ENCODE results near the gene CYP1A2. TPM values are rescaled to one million over a fixed set of nuclear protein-coding genes. Genes with fewer than 3 reads are reported as not detected.
A peak's percentile ranks its signal among the peaks of the same experiment; 100 is the strongest.

The CYP1A2 gene
- total and polyA plus RNA-seq, 4 experiments from 2014 or later, result not detected

GRCh38 chr15:74780523-74781430 lies 32.1 kb downstream of the CYP1A2 start:
- H3K27ac ChIP-seq (ENCODE audit: low read depth, low read length), result peak overlapping the region; percentile 81
- peaks cover 4 to 30% of the 10 kb centered on the region in 2 donors for H3K36me3 Mint-ChIP-seq
- no peaks in the 10 kb centered on the region for H3K27me3 Mint-ChIP-seq
- H3K36me3 ChIP-seq (ENCODE audit: insufficient read depth, low read length), result no peaks in the 10 kb centered on the region
- peaks cover 0 to 3% (median 0%) of the 10 kb centered on the region in 8 donors for H3K9me3 Mint-ChIP-seq
- no peaks in the 10 kb centered on the region for H3K27me3 ChIP-seq (ENCODE audit: insufficient read depth, low read length)
- peak overlapping the region; percentile 88 to 97 (median 96) for H3K4me3 Mint-ChIP-seq
- peak overlapping the region; percentile 55 to 76 for H3K4me3 ChIP-seq (ENCODE audit: low read length in 2 of 2)
- POLR2A ChIA-PET (ENCODE audit: partially characterized antibody), result interaction anchor here (0.5 to 24.9 kb wide), 16 partner anchors 0 to 671 kb away, joined by 3 to 1342 read pairs (median 5); partner anchors contain the start of genes CLK3, CSK, FAM219B and MAN2C1
- peak overlapping the region; percentile 91 to 98 (median 96) for H3K27ac Mint-ChIP-seq
- H3K9me3 ChIP-seq (ENCODE audit: control insufficient read depth in 1 of 2, low read length in 2 of 2), result no peaks in the 10 kb centered on the region
- peaks cover 82% of the 10 kb centered on the region for H3K4me1 ChIP-seq (ENCODE audit: insufficient read depth, low read length)
- intact Hi-C loops (cut with micrococcal nuclease), result loop anchor here (1.0 to 2.0 kb wide), 5 partner anchors 9 to 670 kb away; partner anchors contain the start of gene SIN3A
- peaks cover 48 to 89% (median 64%) of the 10 kb centered on the region in 4 donors for H3K4me1 Mint-ChIP-seq
- CTCF ChIA-PET (ENCODE audit: partially characterized antibody), result interaction anchor here (0.6 to 36.4 kb wide), 11 partner anchors 2 to 174 kb away, joined by 3 to 1908 read pairs (median 4); partner anchors contain the start of genes CSK, FAM219B and LMAN1L
- peak; percentile 55 to 84 (median 58) for DNase-seq

- Histone ChIP-seq H3K4me1 (ENCODE audit: insufficient read depth, low read length) (peaks cover 80% of the 10 kb centered on the region), H3K27ac (ENCODE audit: low read depth, low read length) (peak within 1 kb of the TSS; percentile 86), H3K36me3 (ENCODE audit: insufficient read depth, low read length) (no peaks in the 10 kb centered on the region), H3K9me3 (ENCODE audit: control insufficient read depth in 1 of 2, low read length in 2 of 2) (no peaks in the 10 kb centered on the region), H3K4me3 (ENCODE audit: low read length in 2 of 2) (peak within 1 kb of the TSS; percentile 93 to 97), H3K27me3 (ENCODE audit: insufficient read depth, low read length) (no peaks in the 10 kb centered on the region)
- H3K27ac Mint-ChIP-seq, result peak within 1 kb of the TSS; percentile 95 to 98 (median 98)
- H3K4me3 Mint-ChIP-seq, result peak within 1 kb of the TSS; percentile 90 to 97 (median 96)
- peaks cover 0 to 3% (median 0%) of the 10 kb centered on the region in 8 donors for H3K9me3 Mint-ChIP-seq
- peaks cover 48 to 90% (median 62%) of the 10 kb centered on the region in 4 donors for H3K4me1 Mint-ChIP-seq
- CTCF ChIA-PET (ENCODE audit: partially characterized antibody), result interaction anchor here (0.6 to 36.4 kb wide), 7 partner anchors 3 to 173 kb away, joined by 3 to 1908 read pairs (median 12); partner anchors contain the start of genes CSK and LMAN1L
- DNase-seq, result peak; percentile 74 to 87 (median 84)
- intact Hi-C loops (cut with micrococcal nuclease), result loop anchor here (1.0 to 2.0 kb wide), 5 partner anchors 8 to 669 kb away; partner anchors contain the start of gene SIN3A
- POLR2A ChIA-PET (ENCODE audit: partially characterized antibody), result interaction anchor here (0.7 to 24.9 kb wide), 11 partner anchors 1 to 670 kb away, joined by 3 to 1342 read pairs (median 5); partner anchors contain the start of genes CLK3, CSK, FAM219B and SIN3A
- no peaks in the 10 kb centered on the region for H3K27me3 Mint-ChIP-seq
- H3K36me3 Mint-ChIP-seq, result peaks cover 4 to 33% of the 10 kb centered on the region in 2 donors
Observed at GRCh38 chr15:74781431-74782258, 33.0 kb downstream of the CYP1A2 start, which contains the start of gene CSK. TSS of gene CSK (plus strand) at chr15:74782080. CDS start at chr15:74798298, 16,218 bp downstream.

GRCh38 chr15:74782259-74783071 lies 33.8 kb downstream of the CYP1A2 start:
- H3K9me3 Mint-ChIP-seq, result peaks cover 0 to 3% (median 0%) of the 10 kb centered on the region in 8 donors
- intact Hi-C loops (cut with micrococcal nuclease), result no loop called here
- peaks cover 42 to 90% (median 59%) of the 10 kb centered on the region in 4 donors for H3K4me1 Mint-ChIP-seq
- H3K4me1 ChIP-seq (ENCODE audit: insufficient read depth, low read length), result peaks cover 80% of the 10 kb centered on the region
- H3K9me3 ChIP-seq (ENCODE audit: control insufficient read depth in 1 of 2, low read length in 2 of 2), result no peaks in the 10 kb centered on the region
- peak overlapping the region; percentile 85 to 97 (median 95) for H3K4me3 Mint-ChIP-seq
- H3K4me3 ChIP-seq (ENCODE audit: low read length in 2 of 2), result peak overlapping the region; percentile 93 to 97
- H3K27me3 Mint-ChIP-seq, result no peaks in the 10 kb centered on the region
- no peaks in the 10 kb centered on the region for H3K36me3 ChIP-seq (ENCODE audit: insufficient read depth, low read length)
- CTCF ChIA-PET (ENCODE audit: partially characterized antibody), result interaction anchor here (0.7 to 36.4 kb wide), 6 partner anchors 4 to 408 kb away, joined by 3 to 1908 read pairs (median 19); partner anchors contain the start of genes CSK and LMAN1L
- peaks cover 4 to 34% of the 10 kb centered on the region in 2 donors for H3K36me3 Mint-ChIP-seq
- DNase-seq, result peak; percentile 68 to 75 (median 71)
- H3K27ac Mint-ChIP-seq, result peak overlapping the region; percentile 90 to 98 (median 92)
- no peaks in the 10 kb centered on the region for H3K27me3 ChIP-seq (ENCODE audit: insufficient read depth, low read length)
- H3K27ac ChIP-seq (ENCODE audit: low read depth, low read length), result peak overlapping the region; percentile 86
- POLR2A ChIA-PET (ENCODE audit: partially characterized antibody), result interaction anchor here (0.7 to 24.9 kb wide), 12 partner anchors 2 to 672 kb away, joined by 3 to 1342 read pairs (median 6); partner anchors contain the start of genes CLK3, CSK, FAM219B and SIN3A

GRCh38 chr15:74783072-74783807 lies 34.6 kb downstream of the CYP1A2 start:
- peak overlapping the region; percentile 93 to 97 for H3K4me3 ChIP-seq (ENCODE audit: low read length in 2 of 2)
- POLR2A ChIA-PET (ENCODE audit: partially characterized antibody), result interaction anchor here (0.7 to 24.9 kb wide), 10 partner anchors 3 to 1145 kb away, joined by 3 to 1342 read pairs (median 7); partner anchors contain the start of genes CSK and FAM219B
- intact Hi-C loops (cut with micrococcal nuclease), result no loop called here
- Mint-ChIP-seq H3K4me3 (peak overlapping the region; percentile 85 to 97 (median 95)), H3K4me1 (peaks cover 39 to 90% (median 59%) of the 10 kb centered on the region in 4 donors), H3K27ac (peak overlapping the region; percentile 90 to 98 (median 92)), H3K27me3 (no peaks in the 10 kb centered on the region), H3K36me3 (peaks cover 4 to 38% of the 10 kb centered on the region in 2 donors), H3K9me3 (peaks cover 0 to 3% (median 0%) of the 10 kb centered on the region in 8 donors)
- peak in 1 of 5 donors; percentile 55 for DNase-seq
- peaks cover 80% of the 10 kb centered on the region for H3K4me1 ChIP-seq (ENCODE audit: insufficient read depth, low read length)
- no peaks in the 10 kb centered on the region for H3K27me3 ChIP-seq (ENCODE audit: insufficient read depth, low read length)
- CTCF ChIA-PET (ENCODE audit: partially characterized antibody), result interaction anchor here (0.7 to 36.4 kb wide), 7 partner anchors 5 to 409 kb away, joined by 3 to 1908 read pairs (median 4); partner anchors contain the start of genes CSK and LMAN1L
- H3K9me3 ChIP-seq (ENCODE audit: control insufficient read depth in 1 of 2, low read length in 2 of 2), result no peaks in the 10 kb centered on the region
- H3K36me3 ChIP-seq (ENCODE audit: insufficient read depth, low read length), result no peaks in the 10 kb centered on the region
- H3K27ac ChIP-seq (ENCODE audit: low read depth, low read length), result peak overlapping the region; percentile 86

GRCh38 chr15:74783808-74784175 lies 35.1 kb downstream of the CYP1A2 start:
- Histone ChIP-seq H3K36me3 (ENCODE audit: insufficient read depth, low read length) (no peaks in the 10 kb centered on the region), H3K9me3 (ENCODE audit: control insufficient read depth in 1 of 2, low read length in 2 of 2) (no peaks in the 10 kb centered on the region), H3K4me3 (ENCODE audit: low read length in 2 of 2) (peak overlapping the region; percentile 93 to 97), H3K27me3 (ENCODE audit: insufficient read depth, low read length) (no peaks in the 10 kb centered on the region), H3K27ac (ENCODE audit: low read depth, low read length) (peak overlapping the region; percentile 86), H3K4me1 (ENCODE audit: insufficient read depth, low read length) (peaks cover 80% of the 10 kb centered on the region)
- Mint-ChIP-seq H3K4me1 (peaks cover 37 to 90% (median 58%) of the 10 kb centered on the region in 4 donors), H3K36me3 (peaks cover 4 to 41% of the 10 kb centered on the region in 2 donors), H3K27ac (peak overlapping the region; percentile 90 to 98 (median 92)), H3K9me3 (peaks cover 0 to 3% (median 0%) of the 10 kb centered on the region in 8 donors), H3K4me3 (peak overlapping the region; percentile 85 to 97 (median 95)), H3K27me3 (no peaks in the 10 kb centered on the region)
- POLR2A ChIA-PET (ENCODE audit: partially characterized antibody), result interaction anchor here (0.7 to 24.9 kb wide), 16 partner anchors 3 to 1145 kb away, joined by 3 to 1342 read pairs (median 6); partner anchors contain the start of genes CSK, FAM219B, MAN2C1 and UBL7
- CTCF ChIA-PET (ENCODE audit: partially characterized antibody), result interaction anchor here (0.9 to 36.4 kb wide), 7 partner anchors 5 to 166 kb away, joined by 3 to 1908 read pairs (median 4); partner anchors contain the start of genes CSK and LMAN1L
- intact Hi-C loops (cut with micrococcal nuclease), result no loop called here
- DNase-seq, result peak in 1 of 5 donors; percentile 38

Measured in CD4-positive, alpha-beta memory T cell (primary cell).